HG03354 (cell line): Measurements from ENCODE around the gene CCDC149.
"Not testable (repeated sequence)": the region's sequence is repeated elsewhere in the genome, so short reads cannot be mapped to it uniquely, and the experiment has no call there.

Source experiments
- ATAC-seq: cut with Tn5 transposase; IDR thresholded peaks from one replicate; pipeline ENCODE4 v1.9.1; 2021; ENCODE audit warnings: mild to moderate bottlenecking; ENCODE audit not compliant: unreplicated experiment, poor library complexity, severe bottlenecking

Gene CCDC149

GRCh38 chr4:24920008-24920407 is 7.2 kb upstream of the CCDC149 start:
- ATAC-seq, result no peak

GRCh38 chr4:24917076-24917856 is 4.4 kb upstream of the CCDC149 start:
- no peak for ATAC-seq

- ATAC-seq, result no peak
Observed at GRCh38 chr4:24915121-24915922, 2.5 kb upstream of the CCDC149 start.

GRCh38 chr4:24914460-24914859 is 1.6 kb upstream of the CCDC149 start:
- no peak for ATAC-seq

- ATAC-seq, result no peak
Observed at GRCh38 chr4:24913119-24913485, 260 bp upstream of the CCDC149 start.

GRCh38 chr4:24910499-24910898 is 2.3 kb downstream of the CCDC149 start:
- ATAC-seq, result no peak

- not testable (repeated sequence) for ATAC-seq
Observed at GRCh38 chr4:24909606-24910005, 3.2 kb downstream of the CCDC149 start.

GRCh38 chr4:24897639-24898038 is 15.2 kb downstream of the CCDC149 start:
- ATAC-seq, result no peak

- ATAC-seq, result no peak
Observed at GRCh38 chr4:24896977-24897376, 15.9 kb downstream of the CCDC149 start.

- no peak for ATAC-seq
Observed at GRCh38 chr4:24896056-24896455, 16.8 kb downstream of the CCDC149 start.

- ATAC-seq, result no peak
Observed at GRCh38 chr4:24895461-24895860, 17.4 kb downstream of the CCDC149 start.

GRCh38 chr4:24894846-24895245 is 18.0 kb downstream of the CCDC149 start:
- ATAC-seq, result no peak

- no peak for ATAC-seq
Observed at GRCh38 chr4:24894243-24894642, 18.6 kb downstream of the CCDC149 start.

- ATAC-seq, result no peak
Observed at GRCh38 chr4:24892778-24893177, 20.1 kb downstream of the CCDC149 start.

GRCh38 chr4:24892278-24892677 is 20.6 kb downstream of the CCDC149 start:
- no peak for ATAC-seq

GRCh38 chr4:24890561-24891126 is 22.2 kb downstream of the CCDC149 start:
- no peak for ATAC-seq

GRCh38 chr4:24889991-24890390 is 22.9 kb downstream of the CCDC149 start:
- ATAC-seq, result no peak

- ATAC-seq, result no peak
Observed at GRCh38 chr4:24888475-24889344, 24.1 kb downstream of the CCDC149 start.

GRCh38 chr4:24887881-24888430 is 24.9 kb downstream of the CCDC149 start:
- ATAC-seq, result no peak

GRCh38 chr4:24886596-24886995 is 26.2 kb downstream of the CCDC149 start:
- no peak for ATAC-seq
